Measurements from ENCODE around the gene STT3B. TPM values are rescaled to one million over a fixed set of nuclear protein-coding genes. Genes with fewer than 3 reads are reported as not detected.
A peak's percentile ranks its signal among the peaks of the same experiment; 100 is the strongest.

Gene STT3B
- total and polyA plus RNA-seq, 2 of the 13 experiments (the other 11 are each of a cell fraction or from before 2014, with no cell fraction given): 85.0 to 205 TPM

GRCh38 chr3:31531992-31532586, 636 bp upstream of the STT3B start (continued):
- TF ChIP-seq ZBTB26 (CRISPR knock-in tag; IDR thresholded peaks at IDR 0.05; ENCODE audit: borderline replicate concordance) (peak; percentile 75), THRA (CRISPR knock-in tag; IDR thresholded peaks at IDR 0.05; ENCODE audit: borderline replicate concordance) (peak; percentile 40; the same call in 1 of the 2 replicates), ZNF564 (CRISPR knock-in tag; IDR thresholded peaks at IDR 0.05) (peak; percentile 40; the same call in 1 of the 2 replicates), EHMT2 (IDR thresholded peaks at IDR 0.05; ENCODE audit: borderline replicate concordance, low read depth, low read length) (no peak), TOE1 (CRISPR knock-in tag; IDR thresholded peaks at IDR 0.05) (peak; percentile 65; the same call in 1 of the 2 replicates), ZFX (CRISPR knock-in tag; IDR thresholded peaks at IDR 0.05; ENCODE audit: low read depth) (peak; percentile 94), KDM4B (CRISPR knock-in tag; IDR thresholded peaks at IDR 0.05) (peak; percentile 70), ZNF30 (CRISPR knock-in tag; IDR thresholded peaks at IDR 0.05) (0 out of 2 replicates have a peak, but pooled peaks have one; percentile 69), ZNF138 (CRISPR knock-in tag; IDR thresholded peaks at IDR 0.05; ENCODE audit: low read depth) (peak; percentile 89; the same call in 1 of the 2 replicates), JUN (CRISPR knock-in tag; IDR thresholded peaks at IDR 0.05) (no peak; the same call in 1 of the 2 replicates), ZBTB43 (CRISPR knock-in tag; conservative IDR thresholded peaks at IDR 0.05) (peak; percentile 60), REXO4 (CRISPR knock-in tag; IDR thresholded peaks at IDR 0.05; ENCODE audit: borderline replicate concordance) (no peak), KLF12 (CRISPR knock-in tag; IDR thresholded peaks at IDR 0.05; ENCODE audit: borderline replicate concordance) (0 out of 2 replicates have a peak, but pooled peaks have one; percentile 68), KAT7 (CRISPR knock-in tag; IDR thresholded peaks at IDR 0.05; ENCODE audit: borderline replicate concordance) (peak; percentile 6; the same call in 1 of the 2 replicates), GABPB1 (CRISPR knock-in tag; IDR thresholded peaks at IDR 0.05) (peak; percentile 86; the same call in 1 of the 2 replicates), FOXP1 (IDR thresholded peaks at IDR 0.05) (no peak), FOXP1 (CRISPR knock-in tag; IDR thresholded peaks at IDR 0.05) (no peak; the same call in 1 of the 2 replicates), DDIT3 (CRISPR knock-in tag; IDR thresholded peaks at IDR 0.05) (no peak; the same call in 1 of the 2 replicates), CBX1 (IDR thresholded peaks at IDR 0.05; ENCODE audit: low read depth) (no peak), RAD51 (IDR thresholded peaks at IDR 0.05; ENCODE audit: borderline replicate concordance) (peak; percentile 82), TMF1 (CRISPR knock-in tag; IDR thresholded peaks at IDR 0.05; ENCODE audit: low read depth) (peak; percentile 88), ZNF274 (CRISPR knock-in tag; IDR thresholded peaks at IDR 0.05) (peak; percentile 95), ZBTB4 (CRISPR knock-in tag; IDR thresholded peaks at IDR 0.05; ENCODE audit: borderline replicate concordance) (peak; percentile 98), ZNF616 (CRISPR knock-in tag; IDR thresholded peaks at IDR 0.05; ENCODE audit: low read depth) (peak; percentile 88)
